Measurements from ENCODE around the gene ARMC9.

The ARMC9 gene

DNA sequence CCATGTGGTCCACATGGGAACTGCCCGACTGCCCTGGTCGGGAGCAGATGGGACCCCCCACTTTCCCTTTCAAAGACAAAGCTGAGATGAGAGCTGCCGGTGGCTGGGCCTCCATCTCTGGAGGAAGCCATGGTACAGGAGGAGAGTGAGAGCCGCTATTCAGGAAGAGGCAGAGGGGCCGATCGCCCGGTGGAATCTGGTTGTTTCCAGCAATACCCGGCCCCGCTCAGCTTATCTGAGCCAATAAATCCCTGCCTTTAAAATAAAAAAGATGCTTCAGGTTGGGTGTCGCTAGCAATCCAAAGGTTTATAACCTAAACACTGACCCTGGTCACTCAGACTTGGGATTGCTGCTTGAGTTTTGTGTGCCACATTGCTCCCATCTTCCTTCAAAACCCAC is 181.9 kb downstream of the ARMC9 start:
- DNase-seq (ENCODE audit: low read depth): no peak
- H3K4me3 ChIP-seq (ENCODE audit: low read length): no peak overlapping the region
- TF ChIP-seq, protein P1, sequence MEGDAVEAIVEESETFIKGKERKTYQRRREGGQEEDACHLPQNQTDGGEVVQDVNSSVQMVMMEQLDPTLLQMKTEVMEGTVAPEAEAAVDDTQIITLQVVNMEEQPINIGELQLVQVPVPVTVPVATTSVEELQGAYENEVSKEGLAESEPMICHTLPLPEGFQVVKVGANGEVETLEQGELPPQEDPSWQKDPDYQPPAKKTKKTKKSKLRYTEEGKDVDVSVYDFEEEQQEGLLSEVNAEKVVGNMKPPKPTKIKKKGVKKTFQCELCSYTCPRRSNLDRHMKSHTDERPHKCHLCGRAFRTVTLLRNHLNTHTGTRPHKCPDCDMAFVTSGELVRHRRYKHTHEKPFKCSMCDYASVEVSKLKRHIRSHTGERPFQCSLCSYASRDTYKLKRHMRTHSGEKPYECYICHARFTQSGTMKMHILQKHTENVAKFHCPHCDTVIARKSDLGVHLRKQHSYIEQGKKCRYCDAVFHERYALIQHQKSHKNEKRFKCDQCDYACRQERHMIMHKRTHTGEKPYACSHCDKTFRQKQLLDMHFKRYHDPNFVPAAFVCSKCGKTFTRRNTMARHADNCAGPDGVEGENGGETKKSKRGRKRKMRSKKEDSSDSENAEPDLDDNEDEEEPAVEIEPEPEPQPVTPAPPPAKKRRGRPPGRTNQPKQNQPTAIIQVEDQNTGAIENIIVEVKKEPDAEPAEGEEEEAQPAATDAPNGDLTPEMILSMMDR (conservative IDR thresholded peaks at IDR 0.05; ENCODE audit: low read length): no peak

- H3K4me3 ChIP-seq (ENCODE audit: low read length): no peak overlapping the region
- TF ChIP-seq, protein P1 (conservative IDR thresholded peaks at IDR 0.05; ENCODE audit: low read length): no peak
- DNase-seq (ENCODE audit: low read depth): no peak
These were observed 182.8 kb downstream of the ARMC9 start for GRCh38 chr2:231380991-231381847.

DNA sequence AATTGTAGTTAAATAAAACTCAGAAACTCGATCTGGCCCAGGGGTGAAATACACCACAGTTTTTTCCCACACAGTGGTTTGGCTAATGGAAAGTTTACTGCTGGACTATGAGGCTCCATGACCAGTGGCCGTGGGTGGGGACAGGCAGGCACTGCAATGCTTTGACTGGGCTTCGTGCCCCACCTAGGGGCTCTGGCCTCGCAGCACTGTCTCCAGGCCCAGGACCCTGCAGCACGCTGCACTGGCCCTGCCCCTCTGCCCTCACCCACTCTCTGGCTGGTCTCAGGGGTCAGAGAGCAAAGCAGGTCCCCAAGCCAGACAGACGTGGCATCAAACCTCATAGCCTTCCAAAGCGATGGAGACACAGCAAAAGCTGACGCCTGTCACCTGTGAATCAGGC is 183.7 kb downstream of the ARMC9 start:
- H3K4me3 ChIP-seq (ENCODE audit: low read length): no peak overlapping the region
- TF ChIP-seq, protein P1 (conservative IDR thresholded peaks at IDR 0.05; ENCODE audit: low read length): no peak
- no peak for DNase-seq (ENCODE audit: low read depth)

GRCh38 chr2:231383416-231384108 is 185.1 kb downstream of the ARMC9 start:
- no peak for DNase-seq (ENCODE audit: low read depth)
- TF ChIP-seq, protein P1 (conservative IDR thresholded peaks at IDR 0.05; ENCODE audit: low read length): no peak
- no peak overlapping the region for H3K4me3 ChIP-seq (ENCODE audit: low read length)

- TF ChIP-seq, protein P1 (conservative IDR thresholded peaks at IDR 0.05; ENCODE audit: low read length): no peak
- H3K4me3 ChIP-seq (ENCODE audit: low read length): no peak overlapping the region
- DNase-seq (ENCODE audit: low read depth): no peak
These were observed 185.6 kb downstream of the ARMC9 start for GRCh38 chr2:231384109-231384435.

GRCh38 chr2:231384970-231385369 is 186.5 kb downstream of the ARMC9 start:
- DNase-seq (ENCODE audit: low read depth): peak; percentile 15
- TF ChIP-seq, protein P1 (conservative IDR thresholded peaks at IDR 0.05; ENCODE audit: low read length): no peak
- H3K4me3 ChIP-seq (ENCODE audit: low read length): no peak overlapping the region

DNA sequence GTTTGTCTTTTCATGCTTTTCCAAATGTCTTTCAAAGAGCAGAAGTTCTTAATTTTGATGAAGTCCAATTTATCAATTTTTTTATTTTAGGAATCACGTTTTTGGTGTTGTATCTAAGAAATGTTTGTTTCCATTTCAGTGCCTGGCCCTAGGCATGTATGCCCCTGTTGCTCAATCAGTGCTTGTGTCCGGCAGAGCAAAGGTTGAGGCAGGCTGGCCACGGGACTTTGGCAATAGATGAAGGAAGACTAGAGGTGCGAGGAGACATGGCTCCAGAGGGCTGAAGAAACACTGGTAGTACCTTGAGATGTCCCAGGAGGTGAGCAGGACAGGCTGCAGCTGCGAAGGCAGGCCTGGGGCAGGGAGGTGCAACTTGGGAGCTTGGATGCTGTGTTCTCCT is 187.0 kb downstream of the ARMC9 start:
- H3K4me3 ChIP-seq (ENCODE audit: low read length): no peak overlapping the region
- TF ChIP-seq, protein P1 (conservative IDR thresholded peaks at IDR 0.05; ENCODE audit: low read length): no peak
- DNase-seq (ENCODE audit: low read depth): no peak

Measured in AG10803 (cell line).